NT2/D1 (cell line): Measurements from ENCODE around the gene CRYBB1.

Source experiments
- SUZ12 ChIP-seq: IDR thresholded peaks from 2 replicates; pipeline ENCODE4 v1.6.1; 2011; ENCODE audit not compliant: insufficient read length, insufficient read depth; ENCODE audit errors: extremely low read depth
- YY1 ChIP-seq: IDR thresholded peaks from 2 replicates; pipeline ENCODE4 v1.6.1; 2011; ENCODE audit not compliant: insufficient read length, insufficient read depth
- ZNF274 ChIP-seq: IDR thresholded peaks from 2 replicates; pipeline ENCODE4 v1.6.1; 2011; ENCODE audit warnings: mild to moderate bottlenecking, low read depth, low read length

GRCh38 chr22:26564672-26565071 is 53.2 kb downstream of the CRYBB1 start:
- TF ChIP-seq YY1 (no peak), SUZ12 (no peak), ZNF274 (no peak)
